GM18505 (cell line): ENCODE results near the gene STXBP4.

ENCODE experiments used
- ATAC-seq: cut with Tn5 transposase; IDR thresholded peaks from one replicate; pipeline ENCODE4 v1.9.1; 2021; ENCODE audit not compliant: unreplicated experiment
- POLR2A ChIP-seq: IDR thresholded peaks from 4 replicates; pipeline ENCODE4 v1.6.1; 2011; ENCODE audit warnings: borderline replicate concordance; ENCODE audit not compliant: insufficient read depth, insufficient read length; ENCODE audit errors: extremely low read depth

Gene STXBP4

DNA sequence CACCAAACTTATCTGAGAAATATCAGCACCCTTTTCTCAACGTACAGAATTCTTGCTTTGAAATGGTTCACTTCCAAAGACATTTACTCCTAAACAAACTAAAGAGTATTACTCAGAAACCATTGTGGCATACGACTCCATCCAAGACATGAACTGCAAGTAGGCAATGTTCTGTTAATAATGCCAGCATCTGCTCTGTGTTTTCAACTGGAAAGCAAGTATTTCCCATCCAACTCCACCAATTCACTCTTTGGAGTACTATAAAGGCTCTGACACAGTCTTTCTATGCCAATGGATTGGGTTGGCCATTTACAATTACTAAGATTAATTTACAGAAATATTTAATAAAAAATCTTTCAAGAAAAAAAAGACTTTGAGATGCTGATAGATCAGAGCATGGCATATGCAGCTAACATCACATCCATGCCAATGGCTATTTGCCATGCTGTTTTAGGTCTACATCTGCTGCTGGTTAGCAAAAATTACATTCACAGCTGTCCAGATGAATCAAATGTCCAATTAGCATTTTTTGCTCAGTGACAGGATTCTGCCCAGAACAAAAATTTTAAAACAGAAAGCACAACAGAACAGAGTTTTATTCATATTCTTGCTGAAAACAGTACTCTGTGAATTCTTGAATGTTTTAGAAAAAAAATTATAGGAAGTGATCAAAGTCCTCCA is 230.3 kb downstream of the STXBP4 start:
- ATAC-seq, result no peak
- TF ChIP-seq POLR2A, result no peak

DNA sequence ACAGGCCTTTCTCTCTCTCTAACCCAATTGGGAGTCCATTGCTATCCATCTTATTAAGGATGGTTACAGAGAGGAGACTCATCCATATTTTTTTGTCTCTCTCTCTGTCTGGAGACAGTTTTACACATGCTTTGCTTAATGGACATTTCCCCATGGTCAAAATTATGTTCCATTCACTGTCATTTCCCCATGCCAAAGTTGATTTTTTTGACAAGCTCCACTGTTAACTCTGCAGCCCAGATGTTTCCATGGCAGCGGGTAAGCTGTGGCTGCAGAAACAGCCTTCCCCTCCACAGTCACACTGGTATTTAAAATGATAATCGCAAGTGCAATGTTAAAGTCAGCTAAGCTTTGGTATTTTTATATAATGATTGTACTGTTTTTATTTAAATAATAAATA is 232.3 kb downstream of the STXBP4 start:
- ATAC-seq, result no peak
- no peak for TF ChIP-seq POLR2A

DNA sequence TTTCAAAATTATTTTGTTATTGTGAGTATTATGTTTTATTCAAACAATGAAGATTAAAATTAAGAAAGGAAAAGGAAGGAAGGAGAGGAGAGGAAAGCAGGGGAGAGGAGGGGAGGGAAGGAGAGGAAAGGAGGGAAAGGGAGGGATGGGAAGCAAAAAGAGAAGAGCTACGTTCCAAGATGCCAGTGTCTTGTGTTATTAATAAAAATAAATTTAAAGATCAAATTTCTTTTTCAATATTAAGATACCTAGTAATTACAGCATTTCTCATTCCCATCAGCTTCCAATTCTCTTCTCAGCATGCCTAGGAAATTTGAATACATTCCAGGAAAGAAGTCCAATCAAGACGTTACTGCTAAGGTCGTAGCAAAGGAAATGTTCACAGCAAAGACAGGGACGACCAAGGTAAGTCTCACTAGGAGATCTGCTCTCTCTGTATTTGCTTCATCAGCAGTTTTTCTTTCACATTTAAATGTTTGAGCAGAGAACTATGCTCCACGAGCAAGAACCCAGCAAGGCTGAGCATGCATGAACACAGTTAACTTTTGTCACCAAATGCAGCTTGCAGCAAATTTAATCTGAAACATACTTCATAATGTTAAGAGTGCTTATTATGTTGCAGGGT is 232.9 kb downstream of the STXBP4 start:
- ATAC-seq, result no peak
- TF ChIP-seq POLR2A, result no peak

DNA sequence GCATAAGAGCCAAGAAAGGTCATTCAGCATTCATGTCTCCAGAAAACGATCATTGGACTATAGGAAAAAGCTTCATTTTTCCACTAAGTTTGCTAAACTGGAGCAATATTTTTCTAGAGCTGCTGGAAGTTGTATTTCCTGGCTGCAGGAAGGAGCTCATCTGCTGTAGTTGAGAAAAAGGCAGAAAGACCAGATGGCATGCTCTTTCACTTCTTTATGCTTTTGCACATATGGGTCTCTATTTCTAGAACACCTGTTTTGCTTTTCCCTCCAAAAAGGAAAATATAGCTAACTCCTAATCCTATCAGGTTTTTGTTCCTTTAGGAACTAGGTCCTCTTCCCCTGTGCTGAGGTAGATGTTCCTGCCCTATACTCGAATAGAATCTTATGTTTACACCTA is 234.3 kb downstream of the STXBP4 start:
- ATAC-seq, result no peak
- TF ChIP-seq POLR2A, result no peak

DNA sequence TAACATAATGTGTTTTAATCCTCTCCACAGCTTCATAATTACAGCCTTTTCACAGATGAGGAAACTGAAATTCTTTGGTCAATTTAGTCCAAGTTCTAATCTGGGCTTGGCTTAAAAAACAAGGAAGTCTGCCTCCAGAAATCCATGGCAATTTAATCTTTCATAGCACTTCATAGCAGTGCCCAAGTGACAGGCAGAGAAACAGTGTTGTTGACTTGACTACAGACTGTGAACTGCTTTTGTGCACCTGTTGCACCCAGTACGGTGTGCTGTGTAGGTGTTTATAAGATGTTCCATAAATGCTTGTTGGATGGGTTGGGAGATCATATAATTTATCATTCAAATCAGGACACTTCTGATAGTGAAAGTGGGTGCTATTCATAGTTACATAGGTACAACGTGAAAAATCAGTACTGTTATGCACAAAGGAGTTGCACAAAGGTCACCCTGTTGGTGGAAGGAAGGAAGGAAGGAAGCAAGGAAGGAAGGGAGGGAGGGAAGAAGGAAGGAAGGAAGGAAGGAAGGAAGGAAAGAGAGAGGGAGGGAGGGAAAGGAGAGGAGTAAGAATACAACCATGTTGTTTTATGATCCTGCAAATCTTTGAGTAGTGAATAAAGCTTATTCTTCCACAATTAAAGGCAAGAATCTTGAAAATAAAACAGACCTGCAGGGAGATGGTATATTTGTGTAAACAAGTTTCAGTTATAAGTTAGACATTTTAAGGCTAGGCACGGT is 239.7 kb downstream of the STXBP4 start:
- ATAC-seq, result no peak
- no peak for TF ChIP-seq POLR2A

DNA sequence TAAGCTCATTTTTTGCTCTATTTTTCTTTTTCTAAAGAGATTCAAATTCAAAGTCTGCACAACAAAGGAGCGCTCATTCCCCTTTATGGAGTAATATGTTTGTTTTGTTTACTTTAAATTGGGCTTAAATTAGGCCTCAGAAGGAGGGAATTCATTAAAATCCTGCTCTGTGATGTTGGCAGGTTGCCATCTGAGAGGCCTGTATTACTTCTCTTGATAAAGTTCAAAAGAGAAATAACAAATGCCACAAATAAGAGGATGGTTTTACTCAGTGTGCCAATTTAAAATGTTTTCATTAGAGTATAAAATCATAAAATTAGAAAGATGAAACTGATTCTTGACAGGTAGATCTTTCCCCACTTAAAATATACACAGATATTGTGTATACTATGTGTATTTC is 241.7 kb downstream of the STXBP4 start:
- TF ChIP-seq POLR2A, result no peak
- no peak for ATAC-seq

DNA sequence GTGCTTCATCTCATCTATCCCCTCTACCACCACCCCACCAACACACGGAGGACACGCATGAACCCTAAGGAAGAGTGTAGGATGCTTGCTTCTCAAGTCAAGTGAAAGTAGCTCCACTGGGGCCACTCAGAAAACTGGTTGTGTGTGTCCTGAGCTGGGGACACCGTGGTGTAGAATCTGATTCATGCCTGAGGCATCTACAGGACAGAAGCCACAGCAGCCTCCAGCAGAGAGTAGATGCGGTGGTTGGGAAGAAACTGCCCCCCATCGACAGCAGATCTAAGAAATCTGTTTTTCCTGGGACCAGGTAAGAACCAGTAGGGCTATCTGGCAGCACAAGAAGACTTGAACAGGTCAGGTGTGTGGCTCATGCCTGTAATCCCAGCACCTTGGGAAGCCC is 244.3 kb downstream of the STXBP4 start:
- ATAC-seq, result no peak
- TF ChIP-seq POLR2A, result no peak

DNA sequence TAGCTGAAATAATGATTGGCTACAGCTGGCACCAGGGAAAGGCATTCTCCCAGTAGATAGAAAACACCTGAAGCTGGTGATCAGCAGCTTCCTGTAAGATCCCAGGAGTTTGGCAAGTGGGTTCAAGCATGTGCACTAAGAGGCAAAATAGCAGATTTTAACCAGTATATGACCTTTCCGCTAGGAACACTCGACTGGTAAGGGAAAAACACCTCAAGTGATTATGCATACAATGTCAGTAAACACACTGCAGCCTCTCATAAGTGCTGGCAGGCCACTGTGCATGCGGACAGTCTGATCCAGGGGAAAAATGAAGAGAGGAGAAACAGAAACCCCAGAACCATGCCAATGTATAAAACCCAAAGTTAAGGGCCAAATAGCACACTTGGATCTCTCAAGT is 247.1 kb downstream of the STXBP4 start:
- ATAC-seq, result no peak
- no peak for TF ChIP-seq POLR2A

DNA sequence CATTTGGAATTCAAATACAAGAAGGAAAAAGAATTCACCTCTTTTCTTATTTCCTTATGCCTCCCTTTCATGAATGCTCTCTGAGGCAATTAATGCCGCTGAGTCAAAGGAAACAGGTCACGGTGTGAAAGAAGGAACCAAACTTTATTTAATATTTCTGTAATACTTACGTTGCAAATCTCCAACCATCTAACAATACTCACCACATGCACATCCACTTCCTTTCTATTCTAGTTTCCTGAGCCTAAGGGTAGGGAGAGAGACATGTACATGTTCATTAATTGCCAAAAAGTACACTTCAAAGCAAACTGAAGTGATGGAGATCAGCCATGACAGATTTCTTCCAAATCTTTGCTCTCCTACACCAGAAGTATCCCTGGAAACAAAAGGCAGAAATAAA is 248.3 kb downstream of the STXBP4 start:
- no peak for TF ChIP-seq POLR2A
- no peak for ATAC-seq

DNA sequence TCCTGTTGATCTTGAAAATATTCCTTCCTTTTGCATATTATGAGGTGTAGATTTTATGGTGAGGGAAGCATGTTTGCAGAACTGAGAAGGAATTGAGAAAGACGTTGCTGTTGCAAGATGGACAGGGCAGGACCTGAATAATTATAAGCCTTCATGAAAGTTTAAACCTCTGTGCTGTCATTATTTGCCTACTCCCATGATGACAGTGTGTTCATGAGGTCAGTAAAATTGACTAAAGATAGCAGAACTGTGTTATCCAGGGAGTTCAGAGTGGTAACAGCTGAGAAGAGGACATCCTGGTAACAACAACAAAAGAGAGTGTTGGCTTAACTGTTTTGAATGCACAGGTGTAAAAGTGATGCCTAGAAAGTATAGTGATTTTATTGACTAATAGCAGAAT is 250.9 kb downstream of the STXBP4 start:
- no peak for ATAC-seq
- no peak for TF ChIP-seq POLR2A

DNA sequence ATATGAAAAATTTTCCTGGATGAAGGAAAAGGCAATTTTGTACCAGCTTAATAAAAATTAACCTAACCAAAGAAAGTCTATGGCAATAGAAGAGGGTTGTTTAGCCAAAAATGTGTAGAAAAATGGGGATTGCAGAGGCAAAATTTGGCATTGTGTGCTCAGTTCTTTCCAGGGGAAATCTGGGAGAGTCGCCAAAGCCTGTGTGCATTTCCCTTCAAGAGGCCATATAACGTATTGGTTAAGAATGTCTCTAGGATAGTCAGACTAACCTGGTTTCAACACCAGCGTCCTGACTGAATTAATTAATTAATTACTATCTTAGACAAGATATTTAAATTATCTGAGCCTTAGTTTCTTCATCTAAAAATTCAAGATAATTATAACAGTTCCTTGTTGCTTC is 251.4 kb downstream of the STXBP4 start:
- ATAC-seq, result no peak
- TF ChIP-seq POLR2A, result no peak
